Measurements from ENCODE around the gene RAB19. TPM values are rescaled to one million over a fixed set of nuclear protein-coding genes. Genes with fewer than 3 reads are reported as not detected.

RAB19 gene
- total and polyA plus RNA-seq, 7 donors = not detected

GRCh38 chr7:140476698-140477261, 72.9 kb downstream of the RAB19 start:
- 78 to 82% (median 79%) methylated on average over 11 of the region's 11 CpGs for WGBS, 3 donors
- Histone ChIP-seq H3K4me3 (peak overlapping the region; percentile 96), H3K27ac (no peak overlapping the region), H3K27me3 (ENCODE audit: insufficient read depth in 3 of 3, low read length in 2 of 3) (no peaks in the 10 kb centered on the region), H3K4me1 (peaks cover 14% of the 10 kb centered on the region), H3K9me3 (no peaks in the 10 kb centered on the region), H3K36me3 (ENCODE audit: insufficient read depth in 1 of 2, low read depth in 1 of 2) (peaks cover 0 to 2% of the 10 kb centered on the region in 2 donors)
- DNase-seq (no peak), ATAC-seq (no peak)
- TF ChIP-seq CTCF (IDR thresholded peaks at IDR 0.05) = no peak
- intact Hi-C loops (cut with DNase I) = loop anchor here in 1 of 2 donors (5.0 kb wide), 1 partner anchor 41 kb away; no protein-coding TSS in a partner anchor

Other genes starting within 250 kb of the RAB19 start
- gene KDM7A, start 227.1 kb upstream of the RAB19 start, total RNA-seq = 10 to 100 TPM; 27.4 to 59.4 (median 39.1) TPM
- gene KDM7A, start 227.1 kb upstream of the RAB19 start, polyA plus RNA-seq = 10 to 100 TPM in 2 of 3 donors, 1 to 10 TPM in 1; 5.5 to 23.3 (median 13.7) TPM
- gene SLC37A3, start 5.5 kb upstream of the RAB19 start, total RNA-seq = 1 to 10 TPM; 7.0 to 9.1 (median 8.0) TPM
- 1 to 10 TPM; 5.3 to 8.5 (median 7.5) TPM for gene SLC37A3, start 5.5 kb upstream of the RAB19 start, polyA plus RNA-seq
- 10 to 100 TPM; 58.3 to 82.0 (median 69.3) TPM for gene MKRN1, start 75.4 kb downstream of the RAB19 start, total RNA-seq
- 10 to 100 TPM; 27.0 to 59.1 (median 44.5) TPM for gene MKRN1, start 75.4 kb downstream of the RAB19 start, polyA plus RNA-seq
- 1 to 10 TPM; 3.8 to 8.7 (median 6.0) TPM for gene DENND2A, start 236.8 kb downstream of the RAB19 start, total RNA-seq
- gene DENND2A, start 236.8 kb downstream of the RAB19 start, polyA plus RNA-seq = 1 to 10 TPM; 2.7 to 3.2 (median 2.7) TPM